GOT3 (cell line): ENCODE data around the gene TAB2.
A peak's percentile ranks its signal among the peaks of the same experiment; 100 is the strongest.
"Not testable (repeated sequence)": the region's sequence is repeated elsewhere in the genome, so short reads cannot be mapped to it uniquely, and the experiment has no call there.

Experiments
- DNase-seq: peaks from one replicate; lab custom pipeline; 2025; ENCODE audit warnings: mixed read lengths; lab: John Stamatoyannopoulos, UW

TAB2 gene

GRCh38 chr6:149313070-149313469 lies 4.4 kb upstream of the TAB2 start:
- no peak for DNase-seq

GRCh38 chr6:149313861-149314260 lies 3.7 kb upstream of the TAB2 start:
- no peak for DNase-seq

GRCh38 chr6:149314325-149314905 lies 3.1 kb upstream of the TAB2 start:
- DNase-seq: no peak

- no peak for DNase-seq
Observed at GRCh38 chr6:149316108-149316727, 1.3 kb upstream of the TAB2 start.

- peak; percentile 69 for DNase-seq
Observed at GRCh38 chr6:149316740-149317643, 520 bp upstream of the TAB2 start.

- no peak for DNase-seq
Observed at GRCh38 chr6:149318581-149319286, 1.2 kb downstream of the TAB2 start.

- DNase-seq: no peak
Observed at GRCh38 chr6:149319422-149319821, 1.9 kb downstream of the TAB2 start.

GRCh38 chr6:149320016-149320415 lies 2.5 kb downstream of the TAB2 start:
- DNase-seq: not testable (repeated sequence)

GRCh38 chr6:149320796-149321195 lies 3.3 kb downstream of the TAB2 start:
- no peak for DNase-seq

GRCh38 chr6:149323353-149323752 lies 5.8 kb downstream of the TAB2 start:
- DNase-seq: no peak

GRCh38 chr6:149323925-149324324 lies 6.4 kb downstream of the TAB2 start:
- no peak for DNase-seq

- no peak for DNase-seq
Observed at GRCh38 chr6:149324428-149324827, 6.9 kb downstream of the TAB2 start.

- no peak for DNase-seq
Observed at GRCh38 chr6:149325648-149326236, 8.2 kb downstream of the TAB2 start.

- DNase-seq: no peak
Observed at GRCh38 chr6:149327638-149328037, 10.1 kb downstream of the TAB2 start.

GRCh38 chr6:149328083-149328482 lies 10.6 kb downstream of the TAB2 start:
- no peak for DNase-seq

GRCh38 chr6:149329529-149329928 lies 12.0 kb downstream of the TAB2 start:
- no peak for DNase-seq

GRCh38 chr6:149330133-149330532 lies 12.6 kb downstream of the TAB2 start:
- no peak for DNase-seq

GRCh38 chr6:149331043-149331807 lies 13.7 kb downstream of the TAB2 start:
- no peak for DNase-seq

- no peak for DNase-seq
Observed at GRCh38 chr6:149331871-149332270, 14.4 kb downstream of the TAB2 start.

GRCh38 chr6:149332602-149333265 lies 15.2 kb downstream of the TAB2 start:
- DNase-seq: no peak

- DNase-seq: no peak
Observed at GRCh38 chr6:149333266-149333620, 15.7 kb downstream of the TAB2 start.
